Upper lobe of right lung (tissue), 1 donor: ENCODE data around the gene ACP6. TPM values are rescaled to one million over a fixed set of nuclear protein-coding genes. Genes with fewer than 3 reads are reported as not detected.
A peak's percentile ranks its signal among the peaks of the same experiment; 100 is the strongest.

Source experiments
- ATAC-seq: fragments of 200-7000 bp; cut with Tn5 transposase; one replicate; pipeline ENCODE4 v1.9.1; 2020; ENCODE audit warnings: mild to moderate bottlenecking, moderate library complexity
- DNase-seq: peaks from one replicate; pipeline ENCODE4 v3.0.0-alpha.2; 2020
- H3K27ac ChIP-seq: fragments of 200-600 bp; one replicate; pipeline ENCODE4 v1.8.0; 2022
- H3K27me3 ChIP-seq: fragments of 200-600 bp; one replicate; pipeline ENCODE4 v1.8.0; 2022; ENCODE audit warnings: mild to moderate bottlenecking
- H3K36me3 ChIP-seq: fragments of 200-600 bp; one replicate; pipeline ENCODE4 v1.8.0; 2022
- H3K4me1 ChIP-seq: fragments of 200-600 bp; one replicate; pipeline ENCODE4 v1.8.0; 2022
- H3K4me3 ChIP-seq: fragments of 200-600 bp; one replicate; pipeline ENCODE4 v1.8.0; 2022; ENCODE audit warnings: mild to moderate bottlenecking
- H3K9me3 ChIP-seq: fragments of 200-600 bp; one replicate; pipeline ENCODE4 v1.8.0; 2022
- intact Hi-C: fragments of 100-400 bp; cut with DNase I; formaldehyde crosslinking; loops from one replicate; pipeline ENCODE4 v1.11.0; 2022
- total RNA-seq: library from RNA; stranded (reverse); fragmentation: NEBNext Ultra II Directional; extraction: Animal tissue kit (Norgen Biotek cat#: 25700); gene quantifications from one replicate; pipeline ENCODE4 v1.2.1, GENCODE V29; 2021
- TF ChIP-seq, protein P1 (sequence below): fragments of 200-600 bp; IDR thresholded peaks from one replicate; pipeline ENCODE4 v1.8.0; 2022; ENCODE audit warnings: antibody characterized with exemption
- donor health status: DM: no; HTN: yes; CAD: no; lungs with severe emphysema.

The ACP6 gene
- total RNA-seq, 1 donor from 2014 or later, result 15.8 TPM

DNA sequence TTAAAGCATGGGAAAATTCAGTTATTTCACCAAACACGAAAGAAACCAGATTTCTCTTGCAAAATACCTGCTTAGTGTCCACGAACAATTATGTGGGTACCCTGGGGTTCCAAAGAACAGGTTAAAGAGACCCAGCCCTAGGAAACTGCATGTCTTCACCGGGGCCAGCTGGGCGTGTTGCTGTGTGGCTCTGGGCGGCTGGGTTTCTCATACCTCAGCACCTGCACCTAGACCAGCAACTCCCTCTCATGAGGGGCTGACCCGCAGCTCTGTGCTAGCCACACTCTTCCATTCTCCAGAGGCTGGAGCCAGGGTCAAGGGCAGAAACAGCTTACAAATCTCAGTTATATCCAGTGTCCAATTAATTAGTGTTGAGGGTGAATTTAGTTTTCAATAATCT lies 40.3 kb downstream of the ACP6 start:
- H3K36me3 ChIP-seq, result no peaks in the 10 kb centered on the region
- H3K9me3 ChIP-seq, result no peaks in the 10 kb centered on the region
- H3K27me3 ChIP-seq, result no peaks in the 10 kb centered on the region
- intact Hi-C loops, result no loop called here
- TF ChIP-seq, protein P1, sequence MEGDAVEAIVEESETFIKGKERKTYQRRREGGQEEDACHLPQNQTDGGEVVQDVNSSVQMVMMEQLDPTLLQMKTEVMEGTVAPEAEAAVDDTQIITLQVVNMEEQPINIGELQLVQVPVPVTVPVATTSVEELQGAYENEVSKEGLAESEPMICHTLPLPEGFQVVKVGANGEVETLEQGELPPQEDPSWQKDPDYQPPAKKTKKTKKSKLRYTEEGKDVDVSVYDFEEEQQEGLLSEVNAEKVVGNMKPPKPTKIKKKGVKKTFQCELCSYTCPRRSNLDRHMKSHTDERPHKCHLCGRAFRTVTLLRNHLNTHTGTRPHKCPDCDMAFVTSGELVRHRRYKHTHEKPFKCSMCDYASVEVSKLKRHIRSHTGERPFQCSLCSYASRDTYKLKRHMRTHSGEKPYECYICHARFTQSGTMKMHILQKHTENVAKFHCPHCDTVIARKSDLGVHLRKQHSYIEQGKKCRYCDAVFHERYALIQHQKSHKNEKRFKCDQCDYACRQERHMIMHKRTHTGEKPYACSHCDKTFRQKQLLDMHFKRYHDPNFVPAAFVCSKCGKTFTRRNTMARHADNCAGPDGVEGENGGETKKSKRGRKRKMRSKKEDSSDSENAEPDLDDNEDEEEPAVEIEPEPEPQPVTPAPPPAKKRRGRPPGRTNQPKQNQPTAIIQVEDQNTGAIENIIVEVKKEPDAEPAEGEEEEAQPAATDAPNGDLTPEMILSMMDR, result no peak
- no peak overlapping the region for H3K27ac ChIP-seq
- peaks cover 7% of the 10 kb centered on the region for H3K4me1 ChIP-seq
- ATAC-seq, result no peak
- DNase-seq, result no peak
- H3K4me3 ChIP-seq, result no peak overlapping the region

DNA sequence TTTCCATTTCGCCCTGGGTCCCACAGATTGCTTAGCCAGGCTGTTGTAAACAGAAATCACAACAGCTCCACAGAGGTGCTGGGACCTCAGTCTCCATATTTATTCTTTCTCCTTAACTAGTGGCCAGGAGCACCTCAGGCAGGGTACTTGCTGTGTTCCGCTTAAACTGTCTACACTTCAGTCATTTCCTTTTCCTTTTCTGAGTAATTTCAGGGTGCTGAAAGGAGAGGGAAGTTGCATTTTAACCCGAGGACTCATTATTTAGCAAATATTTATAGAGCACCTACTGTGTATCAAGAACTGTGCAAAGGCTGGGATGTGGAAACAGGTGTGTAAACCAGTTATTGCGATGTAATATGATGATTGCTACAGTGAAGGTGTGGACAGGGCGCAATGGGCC lies 41.9 kb downstream of the ACP6 start:
- intact Hi-C loops, result loop anchor here (5.0 kb wide), 1 partner anchor 136 kb away; no protein-coding TSS in a partner anchor

GRCh38 chr1:147627435-147628110 lies 42.8 kb downstream of the ACP6 start:
- peaks cover 7% of the 10 kb centered on the region for H3K4me1 ChIP-seq
- no peak overlapping the region for H3K27ac ChIP-seq
- H3K9me3 ChIP-seq, result no peaks in the 10 kb centered on the region
- no peak overlapping the region for H3K4me3 ChIP-seq
- ATAC-seq, result peak; percentile 91
- TF ChIP-seq, protein P1, result peak; percentile 93
- no peaks in the 10 kb centered on the region for H3K27me3 ChIP-seq
- intact Hi-C loops, result loop anchor here (5.0 kb wide), 1 partner anchor 135 kb away; no protein-coding TSS in a partner anchor
- peak; percentile 73 for DNase-seq
- H3K36me3 ChIP-seq, result peaks cover 19% of the 10 kb centered on the region

More for the DNA sequence above, 41.9 kb downstream of the ACP6 start:
- ATAC-seq (no peak), DNase-seq (no peak)
- no peak overlapping the region for H3K4me3 ChIP-seq
- H3K9me3 ChIP-seq, result no peaks in the 10 kb centered on the region
- H3K36me3 ChIP-seq, result peaks cover 12% of the 10 kb centered on the region
- TF ChIP-seq, protein P1, result no peak
- H3K4me1 ChIP-seq, result peaks cover 7% of the 10 kb centered on the region
- no peaks in the 10 kb centered on the region for H3K27me3 ChIP-seq
- H3K27ac ChIP-seq, result no peak overlapping the region

- Histone ChIP-seq H3K4me3 (no peak overlapping the region), H3K27me3 (no peaks in the 10 kb centered on the region), H3K4me1 (peaks cover 7% of the 10 kb centered on the region), H3K36me3 (peaks cover 23% of the 10 kb centered on the region), H3K9me3 (no peaks in the 10 kb centered on the region), H3K27ac (no peak overlapping the region)
- ATAC-seq (no peak), DNase-seq (no peak)
- TF ChIP-seq, protein P1, result no peak
- intact Hi-C loops, result loop anchor here (5.0 kb wide), 1 partner anchor 134 kb away; no protein-coding TSS in a partner anchor
Measured at GRCh38 chr1:147626739-147627138, 43.6 kb downstream of the ACP6 start.

DNA sequence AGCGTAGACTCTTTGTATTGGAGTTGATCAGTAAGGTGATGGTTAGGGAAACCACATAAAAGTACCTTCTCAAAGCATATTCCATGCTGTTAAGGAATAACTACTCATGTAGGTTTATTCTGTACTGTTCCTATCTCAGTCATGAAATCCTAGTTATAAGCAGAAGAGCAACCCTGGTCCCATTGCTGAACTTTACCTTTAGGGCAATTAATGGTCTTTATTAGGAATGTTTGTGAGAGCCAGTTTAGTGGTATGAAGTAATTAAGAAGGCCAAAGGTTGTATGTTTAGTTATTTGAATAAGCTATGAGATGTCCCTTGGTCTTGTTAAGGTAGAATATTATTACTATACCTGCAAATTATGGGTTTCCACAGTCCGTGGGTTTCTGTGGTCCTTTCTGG lies 44.0 kb downstream of the ACP6 start:
- H3K4me1 ChIP-seq, result peaks cover 7% of the 10 kb centered on the region
- no peaks in the 10 kb centered on the region for H3K27me3 ChIP-seq
- no peak for DNase-seq
- no peak overlapping the region for H3K27ac ChIP-seq
- TF ChIP-seq, protein P1, result no peak
- ATAC-seq, result no peak
- intact Hi-C loops, result loop anchor here (5.0 kb wide), 1 partner anchor 134 kb away; no protein-coding TSS in a partner anchor
- peaks cover 23% of the 10 kb centered on the region for H3K36me3 ChIP-seq
- no peaks in the 10 kb centered on the region for H3K9me3 ChIP-seq
- no peak overlapping the region for H3K4me3 ChIP-seq
